CD4-positive, alpha-beta T cell treated with Interleukin-4 for 1 hour (primary cell): Measurements from ENCODE around the gene LAMTOR1.

Source experiments
- DNase-seq, 2 donors: peaks; one replicate each; pipeline ENCODE4 v3.0.0-alpha.2; 2020 to 2022

Gene LAMTOR1

GRCh38 chr11:72116019-72116755, 13.1 kb upstream of the LAMTOR1 start:
- DNase-seq = no peak

DNA sequence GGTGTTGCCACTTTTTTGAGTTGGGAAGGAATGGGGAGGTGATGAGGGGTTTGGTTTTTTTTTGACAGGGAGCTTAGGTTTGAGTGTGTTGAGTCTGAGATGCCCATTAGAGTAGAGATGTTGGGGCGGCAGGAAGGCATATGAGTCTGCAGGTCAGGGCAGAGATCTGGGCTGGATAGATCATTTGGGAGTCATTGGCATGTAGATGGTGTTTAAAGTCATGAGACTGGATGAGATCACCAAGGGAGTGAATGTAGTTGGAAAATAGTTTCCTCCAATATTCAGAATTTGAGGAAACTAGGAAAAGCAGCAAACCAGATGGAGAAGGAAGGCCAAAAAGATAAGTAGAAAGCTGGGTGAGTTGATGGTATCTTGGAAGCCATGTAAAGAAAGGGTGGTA, 11.5 kb upstream of the LAMTOR1 start:
- DNase-seq = no peak

GRCh38 chr11:72112978-72113808, 10.1 kb upstream of the LAMTOR1 start:
- DNase-seq = no peak

GRCh38 chr11:72112143-72112977, 9.3 kb upstream of the LAMTOR1 start, which contains the start of gene ANAPC15:
Gene ANAPC15, minus strand, starts transcription at chr11:72112695. Its CDS starts 1,419 bp downstream, at chr11:72111276.
- peak; percentile 99 for DNase-seq

GRCh38 chr11:72111300-72112142, 8.4 kb upstream of the LAMTOR1 start:
- DNase-seq = no peak

- no peak for DNase-seq
Measured at GRCh38 chr11:72105888-72106287, 2.8 kb upstream of the LAMTOR1 start, which contains the start of gene TOMT. Gene TOMT, plus strand, starts transcription at chr11:72105924. Its CDS starts 28 bp downstream, at chr11:72105952.

- DNase-seq = no peak
Measured at GRCh38 chr11:72103754-72104167, 664 bp upstream of the LAMTOR1 start.

DNA sequence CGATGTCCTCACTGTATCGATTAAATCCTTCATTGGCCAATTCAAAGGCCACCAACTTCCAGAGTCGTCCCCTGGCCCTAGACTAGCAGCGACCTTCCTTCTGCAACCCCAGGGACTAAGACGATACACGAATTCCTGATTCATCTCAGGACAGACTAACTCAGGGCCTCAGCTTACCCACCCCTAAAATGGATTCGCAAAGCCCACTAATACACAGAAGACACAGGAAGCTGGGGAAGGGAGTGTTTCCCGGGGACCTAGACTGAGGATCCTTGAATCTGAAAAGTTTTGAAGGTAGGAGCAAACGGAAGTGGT, 509 bp downstream of the LAMTOR1 start:
- DNase-seq = no peak

GRCh38 chr11:72102162-72102561, 935 bp downstream of the LAMTOR1 start:
- DNase-seq = no peak

GRCh38 chr11:72100462-72100861, 2.6 kb downstream of the LAMTOR1 start:
- DNase-seq = peak in 1 of 2 donors; percentile 33

DNA sequence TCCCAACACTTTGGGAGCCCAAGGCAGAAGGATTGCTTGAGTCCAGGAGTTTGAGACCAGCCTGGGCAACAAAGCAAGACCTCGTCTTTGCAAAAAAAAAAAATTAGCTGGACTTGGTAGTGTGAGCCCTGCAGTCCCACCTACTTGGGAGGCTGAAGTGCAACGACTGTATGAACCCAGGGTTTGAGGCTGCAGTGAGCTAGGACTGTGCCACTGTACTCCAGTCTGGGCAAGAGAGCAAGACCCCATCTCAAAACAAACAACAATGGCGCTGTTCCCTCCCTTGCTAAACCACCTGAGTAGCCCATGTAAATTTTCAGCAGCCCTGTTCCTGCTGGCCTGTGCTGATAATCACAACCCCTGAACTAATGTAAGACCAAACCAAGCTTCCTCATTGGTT, 3.1 kb downstream of the LAMTOR1 start:
- no peak for DNase-seq

- DNase-seq = no peak
Measured at GRCh38 chr11:72098741-72099140, 4.4 kb downstream of the LAMTOR1 start.

DNA sequence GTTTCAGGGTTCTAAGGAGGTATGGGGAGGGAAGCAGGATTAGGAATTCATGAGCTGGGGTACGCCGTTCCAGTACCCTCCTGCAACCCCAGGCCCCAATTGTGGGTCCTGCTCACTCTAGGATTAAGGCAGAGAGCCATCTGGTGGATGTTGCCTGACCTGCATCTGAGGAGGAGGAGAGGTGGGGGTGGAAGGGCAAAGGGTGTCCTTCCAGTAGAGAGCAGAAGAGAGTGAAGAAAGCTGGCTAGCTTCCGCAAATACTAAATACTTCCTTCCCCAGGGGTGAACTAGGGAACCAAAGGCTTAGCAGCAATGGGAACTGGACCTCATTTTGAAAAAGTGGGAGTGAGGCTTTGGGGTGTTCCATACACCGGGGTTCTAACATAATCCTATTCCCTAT, 11.8 kb downstream of the LAMTOR1 start:
- DNase-seq = peak; percentile 77 to 79

DNA sequence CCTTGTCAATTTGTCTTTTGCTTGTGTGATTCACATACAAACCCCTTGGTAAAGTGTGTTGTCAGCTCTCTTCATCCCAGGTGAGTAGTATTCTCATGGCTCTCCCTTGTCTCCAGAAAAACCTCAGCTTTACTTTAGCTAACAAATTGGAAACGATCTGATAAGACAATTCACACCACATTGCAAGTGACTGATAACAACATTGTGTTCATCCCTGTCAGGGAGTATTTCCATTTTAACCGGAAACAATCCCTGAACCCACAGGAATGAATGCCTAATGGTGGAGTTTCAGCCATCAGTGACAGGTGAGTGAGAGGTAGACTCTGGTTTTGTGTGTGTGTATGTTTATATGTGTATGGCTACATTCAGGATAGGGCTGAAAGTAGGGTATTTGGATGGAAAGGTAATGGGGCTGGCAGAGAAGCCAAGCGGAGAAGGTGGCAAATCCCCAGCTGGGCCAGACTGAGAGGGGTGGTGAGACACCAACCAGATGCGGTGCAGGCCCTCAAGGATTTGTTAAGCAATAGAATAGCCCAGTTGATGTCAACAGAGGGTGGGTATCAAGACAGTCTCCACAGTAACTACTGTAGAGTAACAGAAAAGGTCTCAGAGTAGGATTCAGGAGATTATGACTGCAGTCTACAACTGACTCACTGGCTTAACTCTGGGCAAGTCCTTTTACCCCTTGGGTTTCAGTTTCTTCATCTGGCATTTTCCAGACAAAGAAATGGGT, 14.9 kb downstream of the LAMTOR1 start:
- DNase-seq = no peak

- no peak for DNase-seq
Measured at GRCh38 chr11:72085621-72086351, 17.3 kb downstream of the LAMTOR1 start.

DNA sequence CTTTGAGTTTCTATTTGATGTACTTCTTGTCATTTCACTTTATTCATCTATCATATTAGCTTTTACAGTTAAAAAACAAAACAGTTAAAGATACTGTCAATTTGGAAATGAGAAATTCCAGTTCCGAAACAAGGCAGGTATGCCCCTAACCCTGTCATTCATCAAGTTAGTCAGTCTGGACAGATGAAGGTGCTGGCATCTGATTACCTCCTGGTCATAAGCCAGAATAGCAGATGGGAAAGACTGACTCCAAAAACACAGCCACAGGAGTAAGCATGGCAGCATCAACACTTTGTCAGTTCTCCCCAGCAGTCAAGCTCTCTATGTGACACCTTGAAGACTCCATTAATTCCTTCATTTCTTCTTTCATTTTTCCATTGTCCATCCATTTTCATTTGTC, 18.1 kb downstream of the LAMTOR1 start:
- no peak for DNase-seq

- DNase-seq = no peak
Measured at GRCh38 chr11:72084076-72084475, 19.0 kb downstream of the LAMTOR1 start.

- DNase-seq = no peak
Measured at GRCh38 chr11:72083414-72083813, 19.7 kb downstream of the LAMTOR1 start.

DNA sequence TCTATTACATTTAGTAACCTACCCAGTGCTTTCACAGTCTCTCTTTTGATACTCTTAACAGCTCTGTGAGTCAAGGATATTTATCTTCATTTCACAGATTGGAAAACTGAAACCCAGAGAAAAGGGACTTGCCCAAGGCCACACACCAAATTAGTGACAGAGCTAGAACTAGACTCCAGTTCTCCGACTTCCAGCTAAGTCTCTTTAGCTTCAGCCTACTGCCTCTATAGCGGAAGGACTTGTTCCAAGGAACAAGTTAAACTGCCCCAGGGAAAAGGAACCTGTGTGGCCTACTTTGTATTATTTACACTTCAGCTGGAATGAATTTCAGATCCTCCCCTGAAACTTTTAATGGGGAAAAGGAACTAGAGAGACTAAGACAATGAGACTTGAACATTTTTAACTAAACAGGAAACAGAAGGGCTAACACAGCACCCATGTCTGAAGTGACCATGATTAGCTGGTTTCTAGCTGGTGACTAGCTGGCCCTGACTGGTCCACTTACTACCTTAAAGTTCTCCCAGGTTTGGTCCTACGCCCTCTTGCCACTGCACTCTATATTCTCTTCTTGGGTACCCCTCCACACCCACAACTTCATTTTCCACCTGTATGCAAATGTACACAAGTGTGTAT, 21.2 kb downstream of the LAMTOR1 start:
- DNase-seq = no peak

DNA sequence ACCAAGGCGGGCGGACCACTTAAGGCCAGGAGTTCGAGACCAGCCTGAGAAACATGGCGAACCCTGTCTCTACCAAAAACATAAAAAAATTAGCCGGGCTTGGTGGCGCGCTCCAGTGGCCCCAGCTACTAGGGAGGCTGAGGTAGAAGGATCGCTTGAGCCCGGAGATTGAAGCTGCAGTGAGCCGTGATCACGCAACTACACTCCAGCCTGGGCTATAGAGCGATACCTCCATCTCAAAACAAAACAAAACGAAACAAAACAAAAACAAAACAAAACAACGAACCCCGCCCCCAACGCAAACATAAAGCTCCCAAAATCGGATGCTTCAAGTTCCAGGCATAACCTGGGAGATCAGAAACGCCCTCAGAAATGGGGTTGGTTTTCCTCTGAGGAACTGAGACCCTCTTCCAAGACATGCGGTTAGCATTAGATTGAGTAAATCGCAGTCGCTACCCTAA, 21.9 kb downstream of the LAMTOR1 start:
- DNase-seq = no peak
